GM12878 (cell line): ENCODE results near the gene TDP2.

Experiments used
- CTCF ChIP-seq, 3 experiments: IDR thresholded peaks in 2 of 3; conservative IDR thresholded peaks in 1 of 3; 2 replicates each; pipeline ENCODE4 v1.5.1; 2011; ENCODE audit warnings: low read depth in 3 of 3, low read length in 3 of 3, mild to moderate bottlenecking in 3 of 3, control low read depth in 2 of 3, moderate library complexity in 2 of 3, inconsistent platforms in 1 of 3, mixed read lengths in 1 of 3; ENCODE audit not compliant: control insufficient read depth in 2 of 3, insufficient read depth in 1 of 3; ENCODE audit errors: extremely low read depth in 1 of 3
- SMC3 ChIP-seq: IDR thresholded peaks from 2 replicates; pipeline ENCODE4 v1.6.1; 2011; ENCODE audit warnings: low read length, improper control_type of control experiment, borderline replicate concordance
- SP1 ChIP-seq: IDR thresholded peaks from one replicate; pipeline ENCODE4 v1.6.1; 2011; ENCODE audit warnings: low read depth, low read length

DNA sequence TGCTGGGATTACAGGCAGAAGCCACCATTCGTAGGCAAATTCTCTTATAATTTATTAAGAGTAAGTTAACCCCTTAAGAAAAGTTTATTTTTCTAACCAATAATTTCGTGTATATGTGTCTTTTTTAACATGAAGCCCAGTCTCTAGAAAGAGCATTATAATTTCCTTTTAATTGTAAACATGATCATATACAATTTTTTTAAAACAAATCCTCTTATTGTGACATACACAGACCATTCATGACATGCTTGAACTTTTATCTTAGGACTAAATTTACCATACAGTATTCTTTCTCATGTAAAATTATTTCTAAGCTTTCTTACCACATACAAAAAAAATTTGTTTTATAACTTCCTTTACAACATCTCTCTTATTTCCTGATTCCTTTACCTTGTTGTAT lies 6.9 kb upstream of the TDP2 start:
- no peak for TF ChIP-seq SP1
- TF ChIP-seq SMC3, result no peak
- no peak for TF ChIP-seq CTCF (IDR thresholded peaks at IDR 0.05 in 2 of 3, conservative IDR thresholded peaks at IDR 0.05 in 1 of 3; ENCODE audit: control insufficient read depth in 2 of 3, extremely low read depth in 1 of 3, insufficient read depth in 1 of 3, low read depth in 3 of 3, low read length in 3 of 3)
